ENCODE results near the gene SPDYE8. TPM values are rescaled to one million over a fixed set of nuclear protein-coding genes. Genes with fewer than 3 reads are reported as not detected.

SPDYE8 gene
- not detected in 2 replicates for total RNA-seq

DNA sequence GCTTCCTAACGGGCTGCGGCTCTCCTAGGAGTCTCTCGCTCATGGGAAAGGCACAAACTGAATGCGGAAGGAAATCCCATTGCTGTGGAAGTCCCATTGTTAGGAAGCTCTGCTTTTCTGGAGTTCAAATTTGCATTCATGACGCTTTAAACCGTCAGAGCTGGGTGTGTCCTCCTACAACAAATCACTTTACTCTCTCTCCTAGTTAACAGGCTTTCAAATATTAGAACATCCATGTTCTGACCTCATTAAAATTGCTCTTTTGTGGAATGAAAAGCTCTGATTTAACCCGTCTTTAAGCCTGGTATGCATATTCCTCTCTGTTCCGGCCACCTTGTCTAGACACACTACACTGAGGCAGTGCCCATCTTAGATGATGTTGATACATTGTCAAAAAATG is at the start of gene SPDYE8:
Gene SPDYE8 (minus strand): TSS at position 101 of the 400 bp plus-strand sequence. CDS start 1,800 bp downstream, outside the sequence.

DNA sequence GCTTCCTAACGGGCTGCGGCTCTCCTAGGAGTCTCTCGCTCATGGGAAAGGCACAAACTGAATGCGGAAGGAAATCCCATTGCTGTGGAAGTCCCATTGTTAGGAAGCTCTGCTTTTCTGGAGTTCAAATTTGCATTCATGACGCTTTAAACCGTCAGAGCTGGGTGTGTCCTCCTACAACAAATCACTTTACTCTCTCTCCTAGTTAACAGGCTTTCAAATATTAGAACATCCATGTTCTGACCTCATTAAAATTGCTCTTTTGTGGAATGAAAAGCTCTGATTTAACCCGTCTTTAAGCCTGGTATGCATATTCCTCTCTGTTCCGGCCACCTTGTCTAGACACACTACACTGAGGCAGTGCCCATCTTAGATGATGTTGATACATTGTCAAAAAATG is 28.2 kb upstream of the SPDYE8 start, which contains the start of gene SPDYE11:
Gene SPDYE11 (minus strand): TSS at position 101 of the 400 bp plus-strand sequence. CDS start 1,800 bp downstream, outside the sequence.

Other genes with a start within 250 kb of the SPDYE8 start
- 1.4 and 2.7 TPM in 2 replicates for gene TYW1B, start 201.6 kb downstream of the SPDYE8 start, total RNA-seq
- gene POM121, start 104.7 kb downstream of the SPDYE8 start, total RNA-seq: 9.2 and 18.4 TPM in 2 replicates
- gene TRIM74, start 60.3 kb downstream of the SPDYE8 start, total RNA-seq: not detected in 2 replicates
- gene SPDYE11, start 28.1 kb upstream of the SPDYE8 start, total RNA-seq: not detected in 2 replicates
- not detected in 2 replicates for gene SPDYE9, start 56.3 kb upstream of the SPDYE8 start, total RNA-seq